NCI-H2171 (cell line): ENCODE measurements around the gene ARFGAP3.
A peak's percentile ranks its signal among the peaks of the same experiment; 100 is the strongest.

Experiments used
- DNase-seq: peaks from one replicate; lab custom pipeline; 2025; lab: John Stamatoyannopoulos, UW

ARFGAP3 gene

GRCh38 chr22:42862045-42862734 is 5.1 kb upstream of the ARFGAP3 start:
- no peak for DNase-seq

GRCh38 chr22:42860968-42861367 is 3.9 kb upstream of the ARFGAP3 start:
- DNase-seq, result no peak

- DNase-seq, result no peak
These were observed 890 bp upstream of the ARFGAP3 start for GRCh38 chr22:42857845-42858481.

- DNase-seq, result peak; percentile 39
These were observed 751 bp downstream of the ARFGAP3 start for GRCh38 chr22:42856179-42856864.

GRCh38 chr22:42855721-42856120 is 1.4 kb downstream of the ARFGAP3 start:
- no peak for DNase-seq

- DNase-seq, result no peak
These were observed 1.9 kb downstream of the ARFGAP3 start for GRCh38 chr22:42855211-42855610.

- DNase-seq, result no peak
These were observed 8.0 kb downstream of the ARFGAP3 start for GRCh38 chr22:42848941-42849550.

GRCh38 chr22:42847110-42847509 is 10.0 kb downstream of the ARFGAP3 start:
- no peak for DNase-seq

- no peak for DNase-seq
These were observed 12.3 kb downstream of the ARFGAP3 start for GRCh38 chr22:42844756-42845155.

GRCh38 chr22:42842658-42843370 is 14.3 kb downstream of the ARFGAP3 start:
- no peak for DNase-seq

- DNase-seq, result no peak
These were observed 15.6 kb downstream of the ARFGAP3 start for GRCh38 chr22:42841444-42841843.

GRCh38 chr22:42837556-42837955 is 19.5 kb downstream of the ARFGAP3 start:
- no peak for DNase-seq

GRCh38 chr22:42836026-42836425 is 21.0 kb downstream of the ARFGAP3 start:
- no peak for DNase-seq

GRCh38 chr22:42834177-42834949 is 22.7 kb downstream of the ARFGAP3 start:
- no peak for DNase-seq

- no peak for DNase-seq
These were observed 24.0 kb downstream of the ARFGAP3 start for GRCh38 chr22:42833104-42833503.

- DNase-seq, result no peak
These were observed 25.4 kb downstream of the ARFGAP3 start for GRCh38 chr22:42831712-42832111.

- DNase-seq, result no peak
These were observed 26.9 kb downstream of the ARFGAP3 start for GRCh38 chr22:42830161-42830560.

GRCh38 chr22:42829302-42829701 is 27.8 kb downstream of the ARFGAP3 start:
- no peak for DNase-seq

- no peak for DNase-seq
These were observed 31.3 kb downstream of the ARFGAP3 start for GRCh38 chr22:42825796-42826195.

GRCh38 chr22:42821386-42821785 is 35.7 kb downstream of the ARFGAP3 start:
- DNase-seq, result no peak

GRCh38 chr22:42820045-42820763 is 36.9 kb downstream of the ARFGAP3 start:
- DNase-seq, result no peak
